GM12878 (cell line): ENCODE data around the gene SCRN2. TPM values are rescaled to one million over a fixed set of nuclear protein-coding genes. Genes with fewer than 3 reads are reported as not detected.

ENCODE experiments used
- polyA plus RNA-seq, 11 experiments: library from polyadenylated mRNA; depleted of rRNA in 4 of 11; unstranded in 6 of 11; stranded (reverse) in 5 of 11; fragments of >200 nt; fragmentation: Nextera tagmentation in 4 of 11; fragmentation: Illumina TruSeq in 1 of 11; extraction: Ambion mirVana in 4 of 11; extraction: Trizol in 1 of 11; gene quantifications; 1 replicate in 1 of 11; 2 replicates in 10 of 11; pipeline versions ENCODE4 v1.2.1 to v1.2.3, GENCODE V29; 2011 to 2016; ENCODE audit warnings: inconsistent platforms in 2 of 11, missing spikeins in 2 of 11, low read depth in 1 of 11
- total RNA-seq, 4 experiments: library from RNA; depleted of rRNA in 3 of 4; stranded (reverse); fragments of >200 nt in 3 of 4; fragmentation: Illumina TruSeq in 1 of 4; extraction: Trizol in 1 of 4; gene quantifications; 2 replicates each; pipeline versions ENCODE4 v1.2.1 to v1.2.3, GENCODE V29; 2013 to 2021
- TF ChIP-seq, protein P1 (sequence below): fragments of 450-650 bp; formaldehyde crosslinking; IDR thresholded peaks from 2 replicates; pipeline ENCODE4 v1.4.0; 2022; ENCODE audit warnings: mild to moderate bottlenecking, moderate library complexity
- TF ChIP-seq, protein P2 (sequence below): fragments of 450-650 bp; IDR thresholded peaks from 2 replicates; pipeline ENCODE4 v1.6.1; 2017; ENCODE audit warnings: antibody characterized with exemption, mild to moderate bottlenecking, moderate library complexity

Gene SCRN2
- total and polyA plus RNA-seq, 10 of the 15 experiments (the other 5 are each of a cell fraction or from before 2014, with no cell fraction given), result 0.34 to 33.3 (median 20.1) TPM

- TF ChIP-seq, protein P1, sequence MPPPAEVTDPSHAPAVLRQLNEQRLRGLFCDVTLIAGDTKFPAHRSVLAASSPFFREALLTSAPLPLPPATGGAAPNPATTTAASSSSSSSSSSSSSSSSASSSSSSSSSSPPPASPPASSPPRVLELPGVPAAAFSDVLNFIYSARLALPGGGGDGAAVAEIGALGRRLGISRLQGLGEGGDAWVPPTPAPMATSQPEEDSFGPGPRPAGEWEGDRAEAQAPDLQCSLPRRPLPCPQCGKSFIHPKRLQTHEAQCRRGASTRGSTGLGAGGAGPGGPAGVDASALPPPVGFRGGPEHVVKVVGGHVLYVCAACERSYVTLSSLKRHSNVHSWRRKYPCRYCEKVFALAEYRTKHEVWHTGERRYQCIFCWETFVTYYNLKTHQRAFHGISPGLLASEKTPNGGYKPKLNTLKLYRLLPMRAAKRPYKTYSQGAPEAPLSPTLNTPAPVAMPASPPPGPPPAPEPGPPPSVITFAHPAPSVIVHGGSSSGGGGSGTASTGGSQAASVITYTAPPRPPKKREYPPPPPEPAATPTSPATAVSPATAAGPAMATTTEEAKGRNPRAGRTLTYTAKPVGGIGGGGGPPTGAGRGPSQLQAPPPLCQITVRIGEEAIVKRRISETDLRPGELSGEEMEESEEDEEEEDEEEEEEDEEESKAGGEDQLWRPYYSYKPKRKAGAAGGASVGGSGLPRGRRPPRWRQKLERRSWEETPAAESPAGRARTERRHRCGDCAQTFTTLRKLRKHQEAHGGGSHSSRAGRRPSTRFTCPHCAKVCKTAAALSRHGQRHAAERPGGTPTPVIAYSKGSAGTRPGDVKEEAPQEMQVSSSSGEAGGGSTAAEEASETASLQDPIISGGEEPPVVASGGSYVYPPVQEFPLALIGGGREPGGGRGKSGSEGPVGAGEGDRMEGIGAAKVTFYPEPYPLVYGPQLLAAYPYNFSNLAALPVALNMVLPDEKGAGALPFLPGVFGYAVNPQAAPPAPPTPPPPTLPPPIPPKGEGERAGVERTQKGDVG, result no peak
- TF ChIP-seq, protein P2, sequence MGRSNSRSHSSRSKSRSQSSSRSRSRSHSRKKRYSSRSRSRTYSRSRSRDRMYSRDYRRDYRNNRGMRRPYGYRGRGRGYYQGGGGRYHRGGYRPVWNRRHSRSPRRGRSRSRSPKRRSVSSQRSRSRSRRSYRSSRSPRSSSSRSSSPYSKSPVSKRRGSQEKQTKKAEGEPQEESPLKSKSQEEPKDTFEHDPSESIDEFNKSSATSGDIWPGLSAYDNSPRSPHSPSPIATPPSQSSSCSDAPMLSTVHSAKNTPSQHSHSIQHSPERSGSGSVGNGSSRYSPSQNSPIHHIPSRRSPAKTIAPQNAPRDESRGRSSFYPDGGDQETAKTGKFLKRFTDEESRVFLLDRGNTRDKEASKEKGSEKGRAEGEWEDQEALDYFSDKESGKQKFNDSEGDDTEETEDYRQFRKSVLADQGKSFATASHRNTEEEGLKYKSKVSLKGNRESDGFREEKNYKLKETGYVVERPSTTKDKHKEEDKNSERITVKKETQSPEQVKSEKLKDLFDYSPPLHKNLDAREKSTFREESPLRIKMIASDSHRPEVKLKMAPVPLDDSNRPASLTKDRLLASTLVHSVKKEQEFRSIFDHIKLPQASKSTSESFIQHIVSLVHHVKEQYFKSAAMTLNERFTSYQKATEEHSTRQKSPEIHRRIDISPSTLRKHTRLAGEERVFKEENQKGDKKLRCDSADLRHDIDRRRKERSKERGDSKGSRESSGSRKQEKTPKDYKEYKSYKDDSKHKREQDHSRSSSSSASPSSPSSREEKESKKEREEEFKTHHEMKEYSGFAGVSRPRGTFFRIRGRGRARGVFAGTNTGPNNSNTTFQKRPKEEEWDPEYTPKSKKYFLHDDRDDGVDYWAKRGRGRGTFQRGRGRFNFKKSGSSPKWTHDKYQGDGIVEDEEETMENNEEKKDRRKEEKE, result no peak
Observed at GRCh38 chr17:47877368-47878034, 36.4 kb upstream of the SCRN2 start (continued).
